CD8-positive, alpha-beta memory T cell (primary cell): ENCODE results near the gene ENG. TPM values are rescaled to one million over a fixed set of nuclear protein-coding genes. Genes with fewer than 3 reads are reported as not detected.

ENCODE experiments used
- CTCF ChIA-PET: fragments of 350-600 bp; sonication (Branson Sonifier 250); formaldehyde crosslinking; loops from one replicate; lab custom pipeline; 2021; ENCODE audit warnings: antibody characterized with exemption; lab: Charles Lee
- POLR2A ChIA-PET: fragments of 350-600 bp; sonication (Branson Sonifier 250); formaldehyde crosslinking; loops from one replicate; lab custom pipeline; 2021; ENCODE audit warnings: antibody characterized with exemption; lab: Charles Lee
- DNase-seq, 5 donors: peaks; one replicate each; pipeline versions ENCODE4 v3.0.0 to v3.0.0-alpha.2; 2020 to 2022; ENCODE audit warnings: mixed read lengths in 1 of 5
- H3K27ac ChIP-seq: one replicate; pipeline ENCODE4 v1.7.0; 2013; ENCODE audit warnings: low read depth, mild to moderate bottlenecking, low read length, moderate library complexity
- H3K27me3 ChIP-seq: 2 replicates; pipeline ENCODE4 v1.7.0; 2013; ENCODE audit warnings: low read length, mild to moderate bottlenecking; ENCODE audit not compliant: insufficient read depth, poor library complexity, severe bottlenecking
- H3K36me3 ChIP-seq: 2 replicates; pipeline ENCODE4 v1.7.0; 2013; ENCODE audit warnings: mild to moderate bottlenecking, low read length, moderate library complexity; ENCODE audit not compliant: insufficient read depth
- H3K4me1 ChIP-seq: 2 replicates; pipeline ENCODE4 v1.7.0; 2013; ENCODE audit warnings: mild to moderate bottlenecking, low read length, moderate library complexity; ENCODE audit not compliant: insufficient read depth
- H3K4me3 ChIP-seq: 2 replicates; pipeline ENCODE4 v1.7.0; 2013; ENCODE audit warnings: mild to moderate bottlenecking, low read length
- H3K9me3 ChIP-seq: 2 replicates; pipeline ENCODE4 v1.7.0; 2013; ENCODE audit warnings: mild to moderate bottlenecking, low read length
- H3K27ac Mint-ChIP-seq, 8 donors: one replicate each; pipeline ENCODE4 v1.8.0; 2020 to 2021; ENCODE audit warnings: mixed read lengths in 8 of 8, mild to moderate bottlenecking in 6 of 8, inconsistent platforms in 3 of 8, moderate library complexity in 3 of 8
- H3K27me3 Mint-ChIP-seq, 2 donors: one replicate each; pipeline ENCODE4 v1.8.0; 2020 to 2021; ENCODE audit warnings: mixed read lengths in 2 of 2, mild to moderate bottlenecking in 1 of 2, moderate library complexity in 1 of 2
- H3K36me3 Mint-ChIP-seq, 3 donors: one replicate each; pipeline ENCODE4 v1.8.0; 2020 to 2021; ENCODE audit warnings: mixed read lengths in 3 of 3, inconsistent platforms in 1 of 3, mild to moderate bottlenecking in 1 of 3
- H3K4me1 Mint-ChIP-seq, 3 donors: one replicate each; pipeline ENCODE4 v1.8.0; 2020 to 2021; ENCODE audit warnings: mixed read lengths in 3 of 3, inconsistent platforms in 1 of 3, mild to moderate bottlenecking in 1 of 3
- H3K4me3 Mint-ChIP-seq, 7 donors: one replicate each; pipeline ENCODE4 v1.8.0; 2020 to 2021; ENCODE audit warnings: mixed read lengths in 7 of 7, mild to moderate bottlenecking in 6 of 7, moderate library complexity in 4 of 7, inconsistent platforms in 2 of 7
- H3K9me3 Mint-ChIP-seq, 5 donors: one replicate each; pipeline ENCODE4 v1.8.0; 2020 to 2022; ENCODE audit warnings: mixed read lengths in 5 of 5, mild to moderate bottlenecking in 3 of 5, moderate library complexity in 2 of 5, inconsistent platforms in 1 of 5
- polyA plus RNA-seq: library from polyadenylated mRNA; unstranded; fragments of 300-500 nt; fragmentation: Illumina TruSeq; gene quantifications from one replicate; pipeline ENCODE4 v1.2.3, GENCODE V29; 2021
- total RNA-seq, 2 experiments: library from RNA; stranded (reverse); gene quantifications; one replicate each; pipeline ENCODE4 v1.2.3, GENCODE V29; 2021

Gene ENG
- 10 to 100 TPM; 18.9 to 19.3 TPM for total RNA-seq
- 7.9 TPM for polyA plus RNA-seq

- Histone ChIP-seq H3K4me1 (peaks cover 25% of the 10 kb centered on the region), H3K36me3 (no peaks in the 10 kb centered on the region), H3K27me3 (no peaks in the 10 kb centered on the region), H3K4me3 (peak within 1 kb of the TSS; percentile 72), H3K27ac (no peak within 1 kb of the TSS), H3K9me3 (peaks cover 7% of the 10 kb centered on the region)
- peaks cover 2 to 11% (median 3%) of the 10 kb centered on the region in 5 donors for H3K9me3 Mint-ChIP-seq
- CTCF ChIA-PET: interaction anchor here (1.0 to 2.3 kb wide), 5 partner anchors 15 to 119 kb away, joined by 3 to 13 read pairs (median 9); partner anchors contain the start of gene TOR2A
- peak in 1 of 5 donors; percentile 14 for DNase-seq
- H3K4me3 Mint-ChIP-seq: peak within 1 kb of the TSS; percentile 83 to 95 (median 85)
- H3K27ac Mint-ChIP-seq: peak within 1 kb of the TSS; percentile 72 to 96 (median 88)
- no peaks in the 10 kb centered on the region for H3K27me3 Mint-ChIP-seq
- peaks cover 20 to 43% (median 31%) of the 10 kb centered on the region in 3 donors for H3K4me1 Mint-ChIP-seq
- H3K36me3 Mint-ChIP-seq: peaks cover 3 to 10% (median 5%) of the 10 kb centered on the region in 3 donors
- POLR2A ChIA-PET: no interaction called here
Observed at GRCh38 chr9:127854184-127854806, at the start of gene ENG. TSS of gene ENG (minus strand) at chr9:127854658. CDS start at chr9:127854355, 303 bp downstream.

GRCh38 chr9:127903557-127904475 lies 49.4 kb upstream of the ENG start:
- peak overlapping the region; percentile 96 to 100 (median 100) for H3K27ac Mint-ChIP-seq
- peaks cover 0 to 3% of the 10 kb centered on the region in 2 donors for H3K27me3 Mint-ChIP-seq
- H3K4me1 Mint-ChIP-seq: peaks cover 48 to 60% (median 50%) of the 10 kb centered on the region in 3 donors
- no peaks in the 10 kb centered on the region for H3K9me3 Mint-ChIP-seq
- Histone ChIP-seq H3K27ac (peak overlapping the region; percentile 85), H3K4me1 (peaks cover 50% of the 10 kb centered on the region), H3K27me3 (no peaks in the 10 kb centered on the region), H3K36me3 (no peaks in the 10 kb centered on the region), H3K9me3 (no peaks in the 10 kb centered on the region), H3K4me3 (peak overlapping the region; percentile 65)
- peak; percentile 61 to 83 (median 62) for DNase-seq
- peak overlapping the region; percentile 88 to 99 (median 93) for H3K4me3 Mint-ChIP-seq
- ChIA-PET POLR2A (interaction anchor here (0.7 to 2.9 kb wide), 3 partner anchors 13 to 118 kb away, joined by 4 to 9 read pairs (median 6); partner anchors contain the start of genes CDK9 and ST6GALNAC4), CTCF (interaction anchor here (1.0 to 1.4 kb wide), 4 partner anchors 18 to 39 kb away, joined by 3 to 7 read pairs (median 4); no protein-coding TSS in a partner anchor)
- H3K36me3 Mint-ChIP-seq: peaks cover 0 to 41% (median 0%) of the 10 kb centered on the region in 3 donors

GRCh38 chr9:127899128-127899943 lies 44.9 kb upstream of the ENG start, which contains the start of gene ST6GALNAC6:
TSS of gene ST6GALNAC6 (minus strand) at chr9:127899603. CDS start at chr9:127897981, 1,622 bp downstream.
- Histone ChIP-seq H3K27ac (peak within 1 kb of the TSS; percentile 47), H3K9me3 (no peaks in the 10 kb centered on the region), H3K4me3 (peak within 1 kb of the TSS; percentile 55), H3K27me3 (no peaks in the 10 kb centered on the region), H3K4me1 (peaks cover 44% of the 10 kb centered on the region), H3K36me3 (peaks cover 17% of the 10 kb centered on the region)
- H3K4me1 Mint-ChIP-seq: peaks cover 42 to 71% (median 49%) of the 10 kb centered on the region in 3 donors
- H3K27me3 Mint-ChIP-seq: no peaks in the 10 kb centered on the region
- H3K27ac Mint-ChIP-seq: peak within 1 kb of the TSS; percentile 70 to 97 (median 91)
- CTCF ChIA-PET: interaction anchor here (0.6 to 1.6 kb wide), 7 partner anchors 9 to 164 kb away, joined by 3 to 7 read pairs (median 4); partner anchors contain the start of genes ST6GALNAC4 and TOR2A
- no peaks in the 10 kb centered on the region for H3K9me3 Mint-ChIP-seq
- H3K36me3 Mint-ChIP-seq: peaks cover 18 to 41% (median 20%) of the 10 kb centered on the region in 3 donors
- POLR2A ChIA-PET: interaction anchor here (0.9 to 1.5 kb wide), 3 partner anchors 17 to 128 kb away, joined by 3 to 7 read pairs (median 5); partner anchors contain the start of gene ST6GALNAC4
- peak within 1 kb of the TSS; percentile 83 to 91 (median 89) for H3K4me3 Mint-ChIP-seq
- DNase-seq: peak; percentile 63 to 73 (median 67)

GRCh38 chr9:127898433-127899127 lies 44.1 kb upstream of the ENG start:
- Mint-ChIP-seq H3K36me3 (peaks cover 25 to 44% (median 27%) of the 10 kb centered on the region in 3 donors), H3K27ac (peak overlapping the region in 7 of 8 donors; percentile 70 to 97 (median 91)), H3K4me3 (peak overlapping the region; percentile 83 to 91 (median 88)), H3K27me3 (no peaks in the 10 kb centered on the region), H3K9me3 (peaks cover 0 to 3% (median 0%) of the 10 kb centered on the region in 5 donors), H3K4me1 (peaks cover 35 to 63% (median 46%) of the 10 kb centered on the region in 3 donors)
- DNase-seq: peak in 1 of 5 donors; percentile 31
- POLR2A ChIA-PET: interaction anchor here (0.6 to 1.5 kb wide), 2 partner anchors 8 to 17 kb away, joined by 4 to 7 read pairs; partner anchors contain the start of gene ST6GALNAC4
- H3K4me1 ChIP-seq: peaks cover 36% of the 10 kb centered on the region
- H3K9me3 ChIP-seq: no peaks in the 10 kb centered on the region
- peak overlapping the region; percentile 55 for H3K4me3 ChIP-seq
- H3K27me3 ChIP-seq: no peaks in the 10 kb centered on the region
- H3K36me3 ChIP-seq: peaks cover 24% of the 10 kb centered on the region
- CTCF ChIA-PET: interaction anchor here (0.6 to 1.6 kb wide), 5 partner anchors 12 to 164 kb away, joined by 3 to 5 read pairs (median 3); partner anchors contain the start of genes ST6GALNAC4 and TOR2A
- H3K27ac ChIP-seq: peak overlapping the region; percentile 47

- peaks cover 29% of the 10 kb centered on the region for H3K4me1 ChIP-seq
- H3K27me3 ChIP-seq: no peaks in the 10 kb centered on the region
- peaks cover 34% of the 10 kb centered on the region for H3K36me3 ChIP-seq
- H3K4me3 Mint-ChIP-seq: peak overlapping the region; percentile 24 to 88 (median 54)
- peak in 1 of 5 donors; percentile 28 for DNase-seq
- H3K36me3 Mint-ChIP-seq: peaks cover 36 to 57% (median 39%) of the 10 kb centered on the region in 3 donors
- peak overlapping the region; percentile 12 for H3K27ac ChIP-seq
- ChIA-PET CTCF (interaction anchor here (1.3 to 1.4 kb wide), 2 partner anchors 24 to 28 kb away, joined by 4 to 7 read pairs; no protein-coding TSS in a partner anchor), POLR2A (interaction anchor here (1.3 kb wide), 1 partner anchor 9 kb away, joined by 4 read pairs; no protein-coding TSS in a partner anchor)
- H3K9me3 ChIP-seq: no peaks in the 10 kb centered on the region
- H3K27me3 Mint-ChIP-seq: no peaks in the 10 kb centered on the region
- peaks cover 0 to 11% (median 0%) of the 10 kb centered on the region in 5 donors for H3K9me3 Mint-ChIP-seq
- no peak overlapping the region for H3K4me3 ChIP-seq
- H3K27ac Mint-ChIP-seq: peak overlapping the region in 5 of 8 donors; percentile 36 to 91 (median 82)
- peaks cover 31 to 60% (median 46%) of the 10 kb centered on the region in 3 donors for H3K4me1 Mint-ChIP-seq
Observed at GRCh38 chr9:127897193-127897692, 42.8 kb upstream of the ENG start.
